A673 (cell line): Measurements from ENCODE around the gene MRPL18.

ENCODE experiments used
- EZH2 ChIP-seq: fragments of 200-600 bp; sonication (generic); IDR thresholded peaks from 2 replicates; pipeline ENCODE4 v1.6.1; 2017; ENCODE audit warnings: borderline replicate concordance, low read depth, mild to moderate bottlenecking, mixed read lengths, antibody characterized with exemption, low read length; ENCODE audit not compliant: poor library complexity, severe bottlenecking
- TF ChIP-seq, protein P1 (sequence below): fragments of 300-800, 200-600 bp; sonication (generic); conservative IDR thresholded peaks from 2 replicates; pipeline ENCODE4 v1.5.1; 2017; ENCODE audit warnings: low read depth, mild to moderate bottlenecking, antibody characterized with exemption, low read length, moderate library complexity, mixed read lengths

DNA sequence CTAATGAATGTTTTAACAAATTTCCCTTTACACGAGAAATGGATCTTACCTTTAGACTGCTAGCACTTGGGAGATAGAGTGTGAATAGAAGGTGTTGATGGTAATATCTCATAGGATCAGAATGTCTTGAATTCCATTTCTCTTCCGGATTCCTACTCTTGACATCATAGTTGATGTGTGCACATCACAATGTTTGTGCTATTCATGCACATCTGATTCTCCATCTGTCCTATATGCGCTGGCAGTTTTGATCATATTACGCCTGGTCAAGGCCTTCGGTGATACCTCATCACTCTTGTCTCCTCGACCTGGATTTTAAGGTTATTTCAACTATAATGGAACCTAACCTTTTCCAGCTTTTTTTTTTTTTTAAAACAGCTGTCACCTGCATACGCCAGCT, 45.2 kb upstream of the MRPL18 start:
- TF ChIP-seq, protein P1, sequence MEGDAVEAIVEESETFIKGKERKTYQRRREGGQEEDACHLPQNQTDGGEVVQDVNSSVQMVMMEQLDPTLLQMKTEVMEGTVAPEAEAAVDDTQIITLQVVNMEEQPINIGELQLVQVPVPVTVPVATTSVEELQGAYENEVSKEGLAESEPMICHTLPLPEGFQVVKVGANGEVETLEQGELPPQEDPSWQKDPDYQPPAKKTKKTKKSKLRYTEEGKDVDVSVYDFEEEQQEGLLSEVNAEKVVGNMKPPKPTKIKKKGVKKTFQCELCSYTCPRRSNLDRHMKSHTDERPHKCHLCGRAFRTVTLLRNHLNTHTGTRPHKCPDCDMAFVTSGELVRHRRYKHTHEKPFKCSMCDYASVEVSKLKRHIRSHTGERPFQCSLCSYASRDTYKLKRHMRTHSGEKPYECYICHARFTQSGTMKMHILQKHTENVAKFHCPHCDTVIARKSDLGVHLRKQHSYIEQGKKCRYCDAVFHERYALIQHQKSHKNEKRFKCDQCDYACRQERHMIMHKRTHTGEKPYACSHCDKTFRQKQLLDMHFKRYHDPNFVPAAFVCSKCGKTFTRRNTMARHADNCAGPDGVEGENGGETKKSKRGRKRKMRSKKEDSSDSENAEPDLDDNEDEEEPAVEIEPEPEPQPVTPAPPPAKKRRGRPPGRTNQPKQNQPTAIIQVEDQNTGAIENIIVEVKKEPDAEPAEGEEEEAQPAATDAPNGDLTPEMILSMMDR: no peak
- no peak for TF ChIP-seq EZH2
